Measurements from ENCODE around the gene C12orf60. TPM values are rescaled to one million over a fixed set of nuclear protein-coding genes. Genes with fewer than 3 reads are reported as not detected.

C12orf60 gene
- total RNA-seq, 1 experiment from 2014 or later: 1.9 TPM

GRCh38 chr12:14841761-14842160 lies 38.3 kb downstream of the C12orf60 start:
- WGBS (ENCODE audit: extremely low coverage, insufficient read length, low lambda C conversion rate): no CpG with 5 or more reads among the region's 3 CpGs
- peaks cover 0 to 10% (median 0%) of the 10 kb centered on the region in 3 experiments; a peak in 2 of 7 replicates for H3K36me3 Mint-ChIP-seq (ENCODE audit: insufficient read depth in 1 of 3, low read depth in 3 of 3)
- no peaks in the 10 kb centered on the region for H3K27me3 ChIP-seq (ENCODE audit: insufficient read depth, low read length)
- no peak overlapping the region for H4K91ac ChIP-seq (ENCODE audit: insufficient read length, low read depth, low read length)
- no peak overlapping the region for H3T11ph ChIP-seq (ENCODE audit: low read length)
- no peaks in the 10 kb centered on the region for H3K79me1 ChIP-seq (ENCODE audit: insufficient read depth, low read depth, low read length, poor library complexity, severe bottlenecking)
- no peak overlapping the region for H3K14ac ChIP-seq (ENCODE audit: insufficient read depth, low read length)
- H2BK15ac ChIP-seq (ENCODE audit: low read depth, low read length): no peak overlapping the region
- H3K56ac ChIP-seq (ENCODE audit: insufficient read length, low read depth, low read length): no peak overlapping the region
- peaks cover 7 to 9% of the 10 kb centered on the region in 2 experiments for H3K9me3 Mint-ChIP-seq
- no peak overlapping the region for H2AK5ac ChIP-seq (ENCODE audit: insufficient read length, low read length)
- H4K5ac ChIP-seq (ENCODE audit: insufficient read length, low read depth, low read length): no peak overlapping the region
- H3K23ac ChIP-seq (ENCODE audit: insufficient read length, low read depth, low read length): no peak overlapping the region
- H3K4ac ChIP-seq (ENCODE audit: low read depth, low read length): no peak overlapping the region
- peaks cover 7 to 8% of the 10 kb centered on the region in 2 experiments; a peak in 3 of 4 replicates for H3K4me1 Mint-ChIP-seq
- H3K4me1 ChIP-seq (ENCODE audit: insufficient read depth, low read length): no peaks in the 10 kb centered on the region
- H2BK20ac ChIP-seq (ENCODE audit: low read depth, low read length, poor library complexity, severe bottlenecking): no peak overlapping the region
- no peak for TF ChIP-seq CTCF (conservative IDR thresholded peaks at IDR 0.05)
- H3K27ac Mint-ChIP-seq: peak overlapping the region in 1 of 3 experiments; percentile 34; a peak in 3 of 7 replicates
- no peak overlapping the region for H2BK120ac ChIP-seq (ENCODE audit: low read depth, low read length, poor library complexity, severe bottlenecking)
- H2BK5ac ChIP-seq (ENCODE audit: insufficient read length, low read length): no peak overlapping the region
- no peak overlapping the region for H2AFZ ChIP-seq (ENCODE audit: low read length)
- no peak overlapping the region for H3K18ac ChIP-seq (ENCODE audit: insufficient read length, low read depth, low read length)
- no peaks in the 10 kb centered on the region for H4K20me1 ChIP-seq (ENCODE audit: control insufficient read depth, insufficient read depth, insufficient read length)
- no peaks in the 10 kb centered on the region for H3K27me3 Mint-ChIP-seq (ENCODE audit: low read depth)
- DNase-seq: no peak
- no peak overlapping the region for H4K8ac ChIP-seq (replicated peaks; ENCODE audit: insufficient read length, low read depth, low read length)
- no peaks in the 10 kb centered on the region for H3K23me2 ChIP-seq (ENCODE audit: insufficient read length, low read depth, low read length, poor library complexity, severe bottlenecking)
- no peak overlapping the region for H2BK12ac ChIP-seq (ENCODE audit: insufficient read length, low read depth, low read length)
- no peak overlapping the region for H3K9ac ChIP-seq (ENCODE audit: extremely low read depth, insufficient read length, low read length)
- H3K4me3 Mint-ChIP-seq: no peak overlapping the region
- H3K27ac ChIP-seq (ENCODE audit: insufficient read length, low read depth, low read length): no peak overlapping the region
- H3K79me2 ChIP-seq (ENCODE audit: insufficient read depth, low read length): no peaks in the 10 kb centered on the region
- H3K9me3 ChIP-seq (ENCODE audit: control insufficient read depth, low read depth, low read length): no peaks in the 10 kb centered on the region
- no peak overlapping the region for H3K4me2 ChIP-seq (ENCODE audit: insufficient read depth, insufficient read length, low read length)
